HEK293T (cell line): Measurements from ENCODE around the gene MS4A10.

ENCODE experiments used
- ARNT ChIP-seq: fragments of 450-650 bp; IDR thresholded peaks from 2 replicates; pipeline ENCODE4 v1.6.1; 2017; ENCODE audit warnings: mild to moderate bottlenecking
- SUZ12 ChIP-seq: fragments of 450-650 bp; IDR thresholded peaks from 2 replicates; pipeline ENCODE4 v1.6.1; 2016; ENCODE audit warnings: mild to moderate bottlenecking

- TF ChIP-seq SUZ12 (no peak), ARNT (no peak)
These were observed 21.3 kb upstream of the MS4A10 start for GRCh38 chr11:60763692-60764369.
